HG03457 (cell line): ENCODE measurements around the gene ACADSB.

Experiments
- ATAC-seq: cut with Tn5 transposase; IDR thresholded peaks from one replicate; pipeline ENCODE4 v1.9.1; 2021; ENCODE audit warnings: moderate number of reproducible peaks; ENCODE audit not compliant: unreplicated experiment

The ACADSB gene

GRCh38 chr10:123038782-123039631 lies 30.2 kb downstream of the ACADSB start:
- no peak for ATAC-seq

GRCh38 chr10:123039632-123039930 lies 30.8 kb downstream of the ACADSB start:
- ATAC-seq, result no peak

GRCh38 chr10:123042708-123043408 lies 34.1 kb downstream of the ACADSB start:
- ATAC-seq, result no peak

GRCh38 chr10:123043409-123043925 lies 34.7 kb downstream of the ACADSB start:
- ATAC-seq, result no peak

- no peak for ATAC-seq
Measured at GRCh38 chr10:123044391-123044790, 35.6 kb downstream of the ACADSB start.

GRCh38 chr10:123045961-123046731 lies 37.3 kb downstream of the ACADSB start:
- ATAC-seq, result no peak

- ATAC-seq, result no peak
Measured at GRCh38 chr10:123057968-123058367, 49.2 kb downstream of the ACADSB start.

- no peak for ATAC-seq
Measured at GRCh38 chr10:123061865-123062264, 53.1 kb downstream of the ACADSB start.

- ATAC-seq, result no peak
Measured at GRCh38 chr10:123062726-123063125, 53.9 kb downstream of the ACADSB start.

- no peak for ATAC-seq
Measured at GRCh38 chr10:123068087-123068853, 59.5 kb downstream of the ACADSB start.

- no peak for ATAC-seq
Measured at GRCh38 chr10:123069246-123069986, 60.6 kb downstream of the ACADSB start.

GRCh38 chr10:123073187-123073586 lies 64.4 kb downstream of the ACADSB start:
- no peak for ATAC-seq

- no peak for ATAC-seq
Measured at GRCh38 chr10:123074215-123074614, 65.4 kb downstream of the ACADSB start.

- ATAC-seq, result no peak
Measured at GRCh38 chr10:123081896-123082295, 73.1 kb downstream of the ACADSB start.

- ATAC-seq, result no peak
Measured at GRCh38 chr10:123083811-123084210, 75.0 kb downstream of the ACADSB start.

GRCh38 chr10:123086281-123086680 lies 77.5 kb downstream of the ACADSB start:
- no peak for ATAC-seq

- no peak for ATAC-seq
Measured at GRCh38 chr10:123087348-123087747, 78.5 kb downstream of the ACADSB start.

GRCh38 chr10:123087786-123088185 lies 79.0 kb downstream of the ACADSB start:
- no peak for ATAC-seq

GRCh38 chr10:123092635-123093414 lies 84.0 kb downstream of the ACADSB start:
- no peak for ATAC-seq
